Loucy (cell line): Measurements from ENCODE around the gene KAT2B.

Experiments
- H2AFZ ChIP-seq: fragments of 200-600 bp; sonication (generic); 2 replicates; pipeline ENCODE4 v1.6.0; 2016; ENCODE audit warnings: antibody characterized with exemption, mild to moderate bottlenecking, low read length, moderate library complexity
- H3F3A ChIP-seq: fragments of 200-600 bp; 2 replicates; pipeline ENCODE4 v1.6.0; 2016; ENCODE audit warnings: antibody characterized with exemption, low read depth, mild to moderate bottlenecking
- H3K27me3 ChIP-seq: fragments of 200-600 bp; sonication (generic); 2 replicates; pipeline ENCODE4 v1.6.1; 2014; ENCODE audit warnings: low read length, mild to moderate bottlenecking; ENCODE audit not compliant: insufficient read depth, poor library complexity, severe bottlenecking
- H3K36me3 ChIP-seq: fragments of 200-600 bp; sonication (generic); 2 replicates; pipeline ENCODE4 v1.6.1; 2016; ENCODE audit warnings: low read length; ENCODE audit not compliant: insufficient read depth
- H3K4me1 ChIP-seq: fragments of 200-600 bp; sonication (generic); 2 replicates; pipeline ENCODE4 v1.5.1; 2014; ENCODE audit warnings: low read length, mild to moderate bottlenecking; ENCODE audit not compliant: insufficient read depth, poor library complexity, severe bottlenecking
- H3K4me2 ChIP-seq: fragments of 200-600 bp; sonication (generic); 2 replicates; pipeline ENCODE4 v1.6.0; 2014; ENCODE audit warnings: antibody characterized with exemption, low read length, low read depth, mild to moderate bottlenecking; ENCODE audit not compliant: poor library complexity, severe bottlenecking
- H3K4me3 ChIP-seq: fragments of 200-600 bp; sonication (generic); 2 replicates; pipeline ENCODE4 v1.5.1; 2014; ENCODE audit warnings: low read length, mild to moderate bottlenecking, mixed read lengths; ENCODE audit not compliant: poor library complexity, severe bottlenecking
- H3K79me2 ChIP-seq: fragments of 200-600 bp; sonication (generic); 2 replicates; pipeline ENCODE4 v1.6.1; 2014; ENCODE audit warnings: low read length; ENCODE audit not compliant: insufficient read depth
- H3K9ac ChIP-seq: fragments of 200-600 bp; sonication (generic); 2 replicates; pipeline ENCODE4 v1.6.0; 2014; ENCODE audit warnings: mild to moderate bottlenecking, low read depth, low read length, moderate library complexity; ENCODE audit not compliant: poor library complexity, severe bottlenecking
- H3K9me2 ChIP-seq: fragments of 200-600 bp; sonication (generic); replicated peaks from 2 replicates; pipeline ENCODE4 v1.6.1; 2016; ENCODE audit warnings: low read depth, low read length, mixed read lengths
- H3K9me3 ChIP-seq: fragments of 200-600 bp; sonication (generic); 2 replicates; pipeline ENCODE4 v1.6.1; 2014; ENCODE audit warnings: mild to moderate bottlenecking, antibody characterized with exemption, low read length, low read depth; ENCODE audit not compliant: insufficient read depth
- H4K20me1 ChIP-seq: fragments of 200-600 bp; sonication (generic); 2 replicates; pipeline ENCODE4 v1.6.0; 2014; ENCODE audit warnings: antibody characterized with exemption, low read length, mild to moderate bottlenecking; ENCODE audit not compliant: insufficient read depth, poor library complexity, severe bottlenecking
- CTCF ChIP-seq: fragments of 200-600 bp; sonication (generic); conservative IDR thresholded peaks from 2 replicates; pipeline ENCODE4 v1.5.1; 2014; ENCODE audit warnings: mild to moderate bottlenecking, antibody characterized with exemption, low read length
- EZH2phosphoT487 ChIP-seq: fragments of 200-600 bp; IDR thresholded peaks from 2 replicates; pipeline ENCODE4 v1.6.1; 2018; ENCODE audit warnings: antibody characterized with exemption, mild to moderate bottlenecking, moderate library complexity, borderline replicate concordance

The KAT2B gene

GRCh38 chr3:20104167-20104661, 64.0 kb downstream of the KAT2B start:
- Histone ChIP-seq H4K20me1 (peaks cover 9% of the 10 kb centered on the region), H3K4me3 (peak overlapping the region; percentile 51), H3F3A (no peaks in the 10 kb centered on the region), H3K9me2 (no peaks in the 10 kb centered on the region), H3K9ac (no peak overlapping the region), H3K9me3 (no peaks in the 10 kb centered on the region), H3K36me3 (no peaks in the 10 kb centered on the region), H3K4me1 (peaks cover 5% of the 10 kb centered on the region), H3K4me2 (peak overlapping the region; percentile 51), H3K27me3 (no peaks in the 10 kb centered on the region), H2AFZ (no peak overlapping the region), H3K79me2 (no peaks in the 10 kb centered on the region)
- no peak for TF ChIP-seq CTCF
- TF ChIP-seq EZH2phosphoT487 = peak; percentile 49; the same call in 1 of the 2 replicates

- H3K9me3 ChIP-seq = no peaks in the 10 kb centered on the region
- H3F3A ChIP-seq = no peaks in the 10 kb centered on the region
- no peaks in the 10 kb centered on the region for H3K79me2 ChIP-seq
- H3K36me3 ChIP-seq = no peaks in the 10 kb centered on the region
- no peak overlapping the region for H3K4me3 ChIP-seq
- peaks cover 5% of the 10 kb centered on the region for H3K4me1 ChIP-seq
- no peak overlapping the region for H2AFZ ChIP-seq
- no peak overlapping the region for H3K9ac ChIP-seq
- TF ChIP-seq EZH2phosphoT487 = no peak
- TF ChIP-seq CTCF = no peak
- H4K20me1 ChIP-seq = peaks cover 9% of the 10 kb centered on the region
- no peaks in the 10 kb centered on the region for H3K27me3 ChIP-seq
- H3K4me2 ChIP-seq = no peak overlapping the region
- H3K9me2 ChIP-seq = no peaks in the 10 kb centered on the region
Measured at GRCh38 chr3:20105513-20106280, 65.5 kb downstream of the KAT2B start.

- Histone ChIP-seq H3K9me2 (no peaks in the 10 kb centered on the region), H3F3A (no peaks in the 10 kb centered on the region), H3K27me3 (no peaks in the 10 kb centered on the region), H3K79me2 (no peaks in the 10 kb centered on the region), H2AFZ (no peak overlapping the region), H3K4me2 (no peak overlapping the region), H3K4me1 (peaks cover 5% of the 10 kb centered on the region), H4K20me1 (peaks cover 9% of the 10 kb centered on the region), H3K4me3 (no peak overlapping the region), H3K9me3 (no peaks in the 10 kb centered on the region), H3K9ac (no peak overlapping the region), H3K36me3 (peaks cover 9% of the 10 kb centered on the region; the same call in 1 of the 2 replicates)
- no peak for TF ChIP-seq EZH2phosphoT487
- no peak for TF ChIP-seq CTCF
Measured at GRCh38 chr3:20107722-20108121, 67.5 kb downstream of the KAT2B start.
